B cell (primary cell): ENCODE results near the gene WDR27. TPM values are rescaled to one million over a fixed set of nuclear protein-coding genes. Genes with fewer than 3 reads are reported as not detected.

Source experiments
- ATAC-seq: fragments of 200-7000 bp; cut with Tn5 transposase; one replicate; pipeline ENCODE4 v1.10.0; 2021; ENCODE audit warnings: low read depth, mild to moderate bottlenecking, moderate number of reproducible peaks, moderate library complexity
- CTCF ChIA-PET: fragments of 350-600 bp; sonication (Branson Sonifier 250); formaldehyde crosslinking; loops from one replicate; lab custom pipeline; 2021; ENCODE audit warnings: antibody characterized with exemption, inconsistent platforms; lab: Charles Lee
- POLR2A ChIA-PET: fragments of 350-600 bp; sonication (Branson Sonifier 250); formaldehyde crosslinking; loops from one replicate; lab custom pipeline; 2021; ENCODE audit warnings: antibody characterized with exemption; lab: Charles Lee
- DNase-seq: peaks from one replicate; pipeline ENCODE4 v3.0.0; 2013
- H2AFZ ChIP-seq: 2 replicates; pipeline ENCODE4 v1.6.1; 2012; ENCODE audit warnings: mild to moderate bottlenecking, low read depth, low read length; ENCODE audit not compliant: insufficient read depth, poor library complexity, severe bottlenecking
- H3K27ac ChIP-seq, 2 donors: 1 replicate in 1 of 2; 2 replicates in 1 of 2; pipeline ENCODE4 v1.5.1; 2012 to 2013; ENCODE audit warnings: low read length in 2 of 2, mild to moderate bottlenecking in 2 of 2, moderate library complexity in 1 of 2
- H3K27me3 ChIP-seq, 4 experiments: fragments of 200-600 bp in 1 of 4; sonication (generic) in 1 of 4; replicated peaks in 1 of 4; 1 replicate in 2 of 4; 2 replicates in 2 of 4; pipeline versions ENCODE4 v1.6.1 to v1.7.0; 2013 to 2016; ENCODE audit warnings: low read length in 3 of 4, mild to moderate bottlenecking in 2 of 4, mixed read lengths in 1 of 4, moderate library complexity in 1 of 4; ENCODE audit not compliant: insufficient read depth in 4 of 4, control insufficient read depth in 3 of 4; ENCODE audit errors: control extremely low read depth in 1 of 4
- H3K36me3 ChIP-seq, 2 experiments: replicated peaks in 1 of 2; 1 replicate in 1 of 2; 2 replicates in 1 of 2; pipeline versions ENCODE4 v1.6.1 to v1.7.1; 2013; ENCODE audit warnings: low read length in 1 of 2; ENCODE audit not compliant: insufficient read depth in 2 of 2, control insufficient read depth in 1 of 2; ENCODE audit errors: control extremely low read depth in 1 of 2, extremely low read depth in 1 of 2
- H3K4me1 ChIP-seq, 2 donors: fragments of 200-600 bp in 1 of 2; sonication (generic) in 1 of 2; 1 replicate in 1 of 2; 2 replicates in 1 of 2; pipeline versions ENCODE4 v1.5.1 to v1.6.1; 2013 to 2017; ENCODE audit warnings: low read length in 2 of 2; ENCODE audit not compliant: control insufficient read depth in 2 of 2, insufficient read depth in 2 of 2
- H3K4me2 ChIP-seq: replicated peaks from 2 replicates; pipeline ENCODE3; 2012; ENCODE audit warnings: mild to moderate bottlenecking, low read depth, low read length; ENCODE audit not compliant: poor library complexity, severe bottlenecking
- H3K4me3 ChIP-seq, 5 experiments: fragments of 200-600 bp in 1 of 5; sonication (generic) in 1 of 5; 1 replicate in 3 of 5; 2 replicates in 2 of 5; pipeline versions ENCODE4 v1.5.1 to v1.7.0; 2011 to 2016; ENCODE audit warnings: low read length in 4 of 5, mild to moderate bottlenecking in 4 of 5, low read depth in 2 of 5, control low read depth in 1 of 5, moderate library complexity in 1 of 5; ENCODE audit not compliant: insufficient read depth in 1 of 5; ENCODE audit errors: control extremely low read depth in 1 of 5, extremely low read depth in 1 of 5
- H3K79me2 ChIP-seq: fragments of 200-600 bp; sonication (generic); one replicate; pipeline ENCODE4 v1.6.0; 2016; ENCODE audit warnings: low read length; ENCODE audit not compliant: control insufficient read depth, insufficient read depth
- H3K9ac ChIP-seq: fragments of 200-600 bp; sonication (generic); 2 replicates; pipeline ENCODE4 v1.6.1; 2017; ENCODE audit warnings: mild to moderate bottlenecking, low read length, moderate library complexity
- H3K9me3 ChIP-seq, 3 donors: one replicate each; pipeline versions ENCODE4 v1.6.1 to v1.7.1; 2013; ENCODE audit warnings: low read length in 2 of 3; ENCODE audit not compliant: control insufficient read depth in 2 of 3, insufficient read depth in 1 of 3; ENCODE audit errors: control extremely low read depth in 1 of 3
- H4K20me1 ChIP-seq: 2 replicates; pipeline ENCODE4 v1.6.0; 2012; ENCODE audit warnings: mild to moderate bottlenecking, low read length; ENCODE audit not compliant: insufficient read depth, control insufficient read depth, poor library complexity, severe bottlenecking
- H3K27ac Mint-ChIP-seq: one replicate; pipeline ENCODE4 v1.8.0; 2021; ENCODE audit warnings: mixed read lengths
- H3K27me3 Mint-ChIP-seq: one replicate; pipeline ENCODE4 v1.8.0; 2021; ENCODE audit warnings: mixed read lengths
- H3K4me1 Mint-ChIP-seq: one replicate; pipeline ENCODE4 v1.8.0; 2021; ENCODE audit warnings: mixed read lengths
- H3K4me3 Mint-ChIP-seq: one replicate; pipeline ENCODE4 v1.8.0; 2021; ENCODE audit warnings: mixed read lengths
- H3K9me3 Mint-ChIP-seq: one replicate; pipeline ENCODE4 v1.8.0; 2022; ENCODE audit warnings: mixed read lengths; ENCODE audit not compliant: insufficient read depth
- CTCF ChIP-seq: fragments of 200-600 bp; IDR thresholded peaks from one replicate; pipeline ENCODE4 v1.8.0; 2022; ENCODE audit warnings: antibody characterized with exemption, mild to moderate bottlenecking
- EZH2 ChIP-seq: IDR thresholded peaks from 2 replicates; pipeline ENCODE4 v1.6.1; 2012; ENCODE audit warnings: borderline replicate concordance, low read depth, mild to moderate bottlenecking, moderate library complexity, low read length; ENCODE audit not compliant: insufficient read depth, poor library complexity, severe bottlenecking
- WGBS: methylation state at CpG from one replicate; pipeline ENCODE4 v1.1.5; 2013; ENCODE audit warnings: missing lambda C conversion rate; ENCODE audit not compliant: insufficient coverage; 5-methylcytosine and 5-hydroxymethylcytosine counted together
- intact Hi-C: fragments of 100-400 bp; cut with micrococcal nuclease; formaldehyde crosslinking; loops from one replicate; pipeline ENCODE4 v1.10.0; 2022
- polyA plus RNA-seq: library from polyadenylated mRNA; depleted of rRNA; stranded (reverse); fragments of >200 nt; gene quantifications from 2 replicates; pipeline ENCODE4 v1.2.3, GENCODE V29; 2012
- total RNA-seq, 2 donors: library from RNA; stranded (reverse); fragments of 120-200 nt in 1 of 2; gene quantifications; 1 replicate in 1 of 2; 2 replicates in 1 of 2; pipeline versions ENCODE4 v1.2.3 to v1.2.4, GENCODE V29; 2013 to 2022

The WDR27 gene
- total and polyA plus RNA-seq, 2 donors (not counting 1 experiment from before 2014, with no cell fraction given), result 64.3 to 86.3 TPM

GRCh38 chr6:169589293-169589692, 112.5 kb downstream of the WDR27 start:
- peak; percentile 59 for ATAC-seq
- Histone ChIP-seq H3K9ac (peak overlapping the region; percentile 30), H3K79me2 (no peaks in the 10 kb centered on the region), H3K27ac (peak overlapping the region; percentile 84 to 87), H3K4me1 (peaks cover 45 to 49% of the 10 kb centered on the region in 2 donors), H3K4me2 (peak overlapping the region; percentile 73), H2AFZ (no peak overlapping the region), H3K9me3 (peaks cover 0 to 9% (median 2%) of the 10 kb centered on the region in 3 donors), H3K27me3 (no peaks in the 10 kb centered on the region), H3K36me3 (no peaks in the 10 kb centered on the region), H3K4me3 (peak overlapping the region in 1 of 5 experiments; percentile 52), H4K20me1 (no peaks in the 10 kb centered on the region)
- Mint-ChIP-seq H3K4me1 (peaks cover 56% of the 10 kb centered on the region), H3K4me3 (peak overlapping the region; percentile 63), H3K27me3 (no peaks in the 10 kb centered on the region), H3K27ac (peak overlapping the region; percentile 73), H3K9me3 (no peaks in the 10 kb centered on the region)
- TF ChIP-seq CTCF (no peak), EZH2 (no peak)
- intact Hi-C loops, result loop anchor here (1.0 to 10.0 kb wide), 2 partner anchors 116 to 135 kb away; partner anchors contain the start of genes C6orf120, PHF10 and WDR27
- peak; percentile 79 for DNase-seq
- ChIA-PET POLR2A (no interaction called here), CTCF (no interaction called here)
- 0% methylated on average over 1 of the region's 3 CpGs for WGBS

- Histone ChIP-seq H4K20me1 (no peaks in the 10 kb centered on the region), H3K79me2 (no peaks in the 10 kb centered on the region), H2AFZ (no peak overlapping the region), H3K4me2 (no peak overlapping the region), H3K27ac (no peak overlapping the region), H3K9me3 (peaks cover 0 to 9% (median 2%) of the 10 kb centered on the region in 3 donors), H3K36me3 (no peaks in the 10 kb centered on the region), H3K4me1 (peaks cover 58% of the 10 kb centered on the region in 2 donors), H3K4me3 (no peak overlapping the region), H3K9ac (no peak overlapping the region), H3K27me3 (no peaks in the 10 kb centered on the region)
- POLR2A ChIA-PET, result no interaction called here
- Mint-ChIP-seq H3K4me1 (peaks cover 69% of the 10 kb centered on the region), H3K27ac (no peak overlapping the region), H3K27me3 (no peaks in the 10 kb centered on the region), H3K9me3 (no peaks in the 10 kb centered on the region), H3K4me3 (no peak overlapping the region)
- ATAC-seq (no peak), DNase-seq (no peak)
- no peak for TF ChIP-seq EZH2
- TF ChIP-seq CTCF, result no peak
- CTCF ChIA-PET, result no interaction called here
- WGBS, result 98% methylated on average over 5 of the region's 5 CpGs
- intact Hi-C loops, result loop anchor here (10.0 kb wide), 1 partner anchor 117 kb away; the partner anchor contains the start of genes C6orf120 and WDR27
Measured at GRCh38 chr6:169587975-169588374, 113.9 kb downstream of the WDR27 start.
